WERI-Rb-1 (cell line): Measurements from ENCODE around the gene ZBTB8OS.

ENCODE experiments used
- DNase-seq: peaks from one replicate; pipeline ENCODE4 v3.0.0-alpha.2; 2020
- H3K27ac ChIP-seq: fragments of 250-450 bp; sonication (Bioruptor Pico); 2 replicates; pipeline ENCODE4 v1.5.1; 2020; ENCODE audit warnings: mild to moderate bottlenecking, moderate library complexity
- H3K27me3 ChIP-seq: fragments of 250-450 bp; sonication (Bioruptor Pico); 2 replicates; pipeline ENCODE4 v1.5.1; 2021; ENCODE audit warnings: mild to moderate bottlenecking, low read depth, moderate library complexity; ENCODE audit not compliant: insufficient read depth, severe bottlenecking
- H3K36me3 ChIP-seq: fragments of 250-450 bp; sonication (Bioruptor Pico); 2 replicates; pipeline ENCODE4 v1.5.1; 2020; ENCODE audit warnings: mild to moderate bottlenecking, moderate library complexity
- H3K4me3 ChIP-seq: 2 replicates; pipeline ENCODE4 v1.5.1; 2011; ENCODE audit warnings: low read depth, mild to moderate bottlenecking, control low read depth, low read length
- H3K9me3 ChIP-seq: fragments of 250-450 bp; sonication (Bioruptor Pico); 2 replicates; pipeline ENCODE4 v1.5.1; 2021; ENCODE audit warnings: mild to moderate bottlenecking, moderate library complexity; ENCODE audit not compliant: severe bottlenecking
- CTCF ChIP-seq: IDR thresholded peaks from 2 replicates; pipeline ENCODE4 v1.5.1; 2011; ENCODE audit warnings: low read depth, mild to moderate bottlenecking, control low read depth, inconsistent platforms, low read length

The ZBTB8OS gene

GRCh38 chr1:32626176-32626575 is 24.2 kb downstream of the ZBTB8OS start:
- no peaks in the 10 kb centered on the region for H3K27me3 ChIP-seq
- no peak overlapping the region for H3K27ac ChIP-seq
- peaks cover 30% of the 10 kb centered on the region for H3K36me3 ChIP-seq
- H3K4me3 ChIP-seq = no peak overlapping the region
- no peaks in the 10 kb centered on the region for H3K9me3 ChIP-seq
- DNase-seq = no peak
- no peak for TF ChIP-seq CTCF

GRCh38 chr1:32623775-32624174 is 26.6 kb downstream of the ZBTB8OS start:
- Histone ChIP-seq H3K27me3 (no peaks in the 10 kb centered on the region), H3K27ac (no peak overlapping the region), H3K4me3 (no peak overlapping the region), H3K9me3 (no peaks in the 10 kb centered on the region), H3K36me3 (peaks cover 23% of the 10 kb centered on the region)
- TF ChIP-seq CTCF = no peak
- no peak for DNase-seq

GRCh38 chr1:32622806-32623681 is 27.3 kb downstream of the ZBTB8OS start:
- TF ChIP-seq CTCF = no peak
- no peak for DNase-seq
- H3K9me3 ChIP-seq = no peaks in the 10 kb centered on the region
- no peak overlapping the region for H3K27ac ChIP-seq
- H3K27me3 ChIP-seq = no peaks in the 10 kb centered on the region
- peaks cover 16% of the 10 kb centered on the region for H3K36me3 ChIP-seq
- H3K4me3 ChIP-seq = no peak overlapping the region

- Histone ChIP-seq H3K27me3 (no peaks in the 10 kb centered on the region), H3K4me3 (no peak overlapping the region), H3K36me3 (peaks cover 8% of the 10 kb centered on the region), H3K9me3 (no peaks in the 10 kb centered on the region), H3K27ac (no peak overlapping the region)
- DNase-seq = no peak
- no peak for TF ChIP-seq CTCF
Measured at GRCh38 chr1:32622205-32622604, 28.1 kb downstream of the ZBTB8OS start.

GRCh38 chr1:32619701-32620485 is 30.5 kb downstream of the ZBTB8OS start:
- Histone ChIP-seq H3K9me3 (no peaks in the 10 kb centered on the region), H3K36me3 (0 out of 2 replicates have a peak, but pooled peaks cover 2% of the 10 kb centered on the region), H3K27ac (no peak overlapping the region), H3K27me3 (no peaks in the 10 kb centered on the region), H3K4me3 (no peak overlapping the region)
- no peak for DNase-seq
- TF ChIP-seq CTCF = no peak
